ENCODE results near the gene CDH4. TPM values are rescaled to one million over a fixed set of nuclear protein-coding genes. Genes with fewer than 3 reads are reported as not detected.

CDH4 gene
- total and polyA plus RNA-seq, 2 donors from 2014 or later, result 1.1 TPM; not detected in 1

GRCh38 chr20:61543931-61544745 lies 292.1 kb downstream of the CDH4 start:
- peak in 1 of 5 donors; percentile 62 for DNase-seq
- Histone ChIP-seq H3K27ac (ENCODE audit: low read depth in 2 of 2, low read length in 2 of 2) (no peak overlapping the region), H3K4me3 (ENCODE audit: low read length in 3 of 3) (no peak overlapping the region), H3K9ac (ENCODE audit: low read length in 3 of 3) (no peak overlapping the region), H3K9me3 (ENCODE audit: control insufficient read depth in 2 of 3, insufficient read depth in 1 of 3, low read length in 3 of 3) (no peaks in the 10 kb centered on the region), H3K36me3 (ENCODE audit: control insufficient read depth in 2 of 3, insufficient read depth in 3 of 3, low read length in 3 of 3) (no peaks in the 10 kb centered on the region), H3K27me3 (ENCODE audit: control insufficient read depth, insufficient read depth, low read length) (no peaks in the 10 kb centered on the region), H3K4me1 (ENCODE audit: control insufficient read depth in 2 of 3, insufficient read depth in 2 of 3, low read depth in 1 of 3, low read length in 3 of 3) (no peaks in the 10 kb centered on the region)
- intact Hi-C loops (cut with DNase I), result no loop called here
- TF ChIP-seq CTCF (IDR thresholded peaks at IDR 0.05; ENCODE audit: borderline replicate concordance, extremely low read depth, insufficient read depth), result no peak
- no peak for FAIRE-seq

GRCh38 chr20:61544910-61545889 lies 293.1 kb downstream of the CDH4 start:
- Histone ChIP-seq H3K36me3 (ENCODE audit: control insufficient read depth in 2 of 3, insufficient read depth in 3 of 3, low read length in 3 of 3) (no peaks in the 10 kb centered on the region), H3K4me1 (ENCODE audit: control insufficient read depth in 2 of 3, insufficient read depth in 2 of 3, low read depth in 1 of 3, low read length in 3 of 3) (no peaks in the 10 kb centered on the region), H3K9ac (ENCODE audit: low read length in 3 of 3) (no peak overlapping the region), H3K9me3 (ENCODE audit: control insufficient read depth in 2 of 3, insufficient read depth in 1 of 3, low read length in 3 of 3) (no peaks in the 10 kb centered on the region), H3K4me3 (ENCODE audit: low read length in 3 of 3) (no peak overlapping the region), H3K27me3 (ENCODE audit: control insufficient read depth, insufficient read depth, low read length) (no peaks in the 10 kb centered on the region), H3K27ac (ENCODE audit: low read depth in 2 of 2, low read length in 2 of 2) (no peak overlapping the region)
- peak in 1 of 5 donors; percentile 48 for DNase-seq
- TF ChIP-seq CTCF (IDR thresholded peaks at IDR 0.05; ENCODE audit: borderline replicate concordance, extremely low read depth, insufficient read depth), result no peak
- FAIRE-seq, result no peak
- intact Hi-C loops (cut with DNase I), result no loop called here

- no peaks in the 10 kb centered on the region for H3K4me1 ChIP-seq (ENCODE audit: control insufficient read depth in 2 of 3, insufficient read depth in 2 of 3, low read depth in 1 of 3, low read length in 3 of 3)
- FAIRE-seq, result no peak
- no peak overlapping the region for H3K27ac ChIP-seq (ENCODE audit: low read depth in 2 of 2, low read length in 2 of 2)
- no peak for TF ChIP-seq CTCF (IDR thresholded peaks at IDR 0.05; ENCODE audit: borderline replicate concordance, extremely low read depth, insufficient read depth)
- H3K4me3 ChIP-seq (ENCODE audit: low read length in 3 of 3), result no peak overlapping the region
- H3K36me3 ChIP-seq (ENCODE audit: control insufficient read depth in 2 of 3, insufficient read depth in 3 of 3, low read length in 3 of 3), result no peaks in the 10 kb centered on the region
- intact Hi-C loops (cut with DNase I), result no loop called here
- H3K9ac ChIP-seq (ENCODE audit: low read length in 3 of 3), result no peak overlapping the region
- H3K9me3 ChIP-seq (ENCODE audit: control insufficient read depth in 2 of 3, insufficient read depth in 1 of 3, low read length in 3 of 3), result no peaks in the 10 kb centered on the region
- peak in 1 of 5 donors; percentile 51 for DNase-seq
- H3K27me3 ChIP-seq (ENCODE audit: control insufficient read depth, insufficient read depth, low read length), result no peaks in the 10 kb centered on the region
These were observed 294.6 kb downstream of the CDH4 start for GRCh38 chr20:61546641-61547040.

All from kidney (tissue), 14 donors.